Measurements from ENCODE around the gene SEMA4A. TPM values are rescaled to one million over a fixed set of nuclear protein-coding genes. Genes with fewer than 3 reads are reported as not detected.
A peak's percentile ranks its signal among the peaks of the same experiment; 100 is the strongest.

Gene SEMA4A
- total and polyA plus RNA-seq, 2 of the 8 experiments (the other 6 are each of a cell fraction or from before 2014, with no cell fraction given): 7.3 to 10.6 TPM

- no peak overlapping the region for H3K4me2 ChIP-seq (ENCODE audit: insufficient read depth in 1 of 2, low read depth in 2 of 2, low read length in 2 of 2)
- H3K56ac ChIP-seq (replicated peaks; ENCODE audit: insufficient read length, low read depth, low read length): no peak overlapping the region
- H3K23me2 ChIP-seq (ENCODE audit: low read depth, low read length): peaks cover 4% of the 10 kb centered on the region; the same call in 1 of the 2 replicates
- peak overlapping the region; percentile 5; the same call in 1 of the 2 replicates for H2BK5ac ChIP-seq (ENCODE audit: low read depth, low read length)
- H3K4me3 ChIP-seq (ENCODE audit: extremely low read depth in 1 of 4, insufficient read depth in 2 of 4, low read depth in 3 of 4, low read length in 4 of 4): no peak overlapping the region
- no peaks in the 10 kb centered on the region for H3K79me1 ChIP-seq (ENCODE audit: low read depth, low read length)
- no peak overlapping the region for H3K9ac ChIP-seq (replicated peaks in 1 of 4; ENCODE audit: extremely low read depth in 1 of 4, low read depth in 3 of 4, low read length in 3 of 4)
- no peak overlapping the region for H3K23ac ChIP-seq (ENCODE audit: insufficient read length)
- no peak overlapping the region for H4K8ac ChIP-seq (ENCODE audit: extremely low read depth, insufficient read depth, low read length)
- POLR2A ChIA-PET (ENCODE audit: partially characterized antibody): interaction anchor here (0.9 to 5.1 kb wide), 6 partner anchors 12 to 55 kb away, joined by 3 to 27 read pairs (median 4); partner anchors contain the start of gene PMF1
- H4K20me1 ChIP-seq (replicated peaks in 1 of 2; ENCODE audit: control insufficient read depth in 1 of 2, insufficient read depth in 2 of 2, low read length in 2 of 2): no peaks in the 10 kb centered on the region
- 89% methylated on average over 5 of the region's 5 CpGs; no CpG with 5 or more reads in 1 of the 2 experiments for WGBS, 2 experiments (ENCODE audit: extremely low coverage in 1 of 2, insufficient coverage in 1 of 2, insufficient read length in 1 of 2, insufficient replicate concordance in 2 of 2, low coverage in 1 of 2, low lambda C conversion rate in 2 of 2, missing lambda C conversion rate in 1 of 2)
- H3K36me3 ChIP-seq (ENCODE audit: control insufficient read depth in 2 of 4, insufficient read depth in 4 of 4, low read length in 3 of 4): peaks cover 0 to 9% (median 0%) of the 10 kb centered on the region in 4 experiments; a peak in 2 of 8 replicates
- no peaks in the 10 kb centered on the region for H3K27me3 ChIP-seq (replicated peaks in 1 of 4; ENCODE audit: control insufficient read depth in 3 of 4, extremely low read depth in 1 of 4, insufficient read depth in 3 of 4, low read length in 3 of 4)
- peak overlapping the region; percentile 72; the same call in 1 of the 2 replicates for H2BK15ac ChIP-seq (ENCODE audit: low read length)
- H2BK12ac ChIP-seq (ENCODE audit: low read depth, low read length): peak overlapping the region; percentile 60; the same call in 1 of the 2 replicates
- H2BK20ac ChIP-seq (ENCODE audit: low read length): no peak overlapping the region
- no peak overlapping the region for H2AFZ ChIP-seq (ENCODE audit: low read length)
- H3K4ac ChIP-seq (replicated peaks; ENCODE audit: insufficient read length, low read depth, low read length): peak overlapping the region; percentile 48
- H4K91ac ChIP-seq (replicated peaks; ENCODE audit: insufficient read length, low read length): no peak overlapping the region
- no peaks in the 10 kb centered on the region for H3K79me2 ChIP-seq (ENCODE audit: control insufficient read depth in 1 of 2, insufficient read depth in 2 of 2, low read length in 2 of 2)
- peak overlapping the region; percentile 71; the same call in 1 of the 2 replicates for H3K18ac ChIP-seq (ENCODE audit: extremely low read depth, low read length)
- CTCF ChIA-PET (ENCODE audit: partially characterized antibody): interaction anchor here (0.8 to 7.5 kb wide), 7 partner anchors 12 to 62 kb away, joined by 3 to 65 read pairs (median 5); partner anchors contain the start of gene PMF1
- no peak overlapping the region for H2BK120ac ChIP-seq (replicated peaks; ENCODE audit: low read depth, low read length)
- no peak overlapping the region for H4K5ac ChIP-seq (ENCODE audit: insufficient read length, low read depth, low read length)
- DNase-seq (ENCODE audit: low read depth in 1 of 2, low spot score in 2 of 2): no peak
- FAIRE-seq: no peak
- H2AK5ac ChIP-seq (ENCODE audit: low read depth, low read length): no peak overlapping the region
- TF ChIP-seq RXRA (IDR thresholded peaks at IDR 0.05; ENCODE audit: insufficient read depth, low read depth, low read length) (no peak), CBX8 (IDR thresholded peaks at IDR 0.05; ENCODE audit: borderline replicate concordance, low read depth, low read length) (no peak)
- peaks cover 3 to 14% (median 9%) of the 10 kb centered on the region in 4 experiments; a peak in 6 of 7 replicates for H3K4me1 ChIP-seq (replicated peaks in 1 of 4; ENCODE audit: control insufficient read depth in 3 of 4, insufficient read depth in 4 of 4, low read length in 3 of 4)
- no peaks in the 10 kb centered on the region for H3K9me3 ChIP-seq (ENCODE audit: insufficient read depth in 2 of 2, low read depth in 1 of 2, low read length in 1 of 2)
- no peak overlapping the region for H3K14ac ChIP-seq (ENCODE audit: insufficient read length)
- H3K27ac ChIP-seq (ENCODE audit: low read depth, low read length): no peak overlapping the region
These were observed 9.1 kb downstream of the SEMA4A start for GRCh38 chr1:156162430-156163037.
